Right renal cortex interstitium (tissue), 3 donors: ENCODE results near the gene FBXL19. TPM values are rescaled to one million over a fixed set of nuclear protein-coding genes. Genes with fewer than 3 reads are reported as not detected.
"Not testable (repeated sequence)": the region's sequence is repeated elsewhere in the genome, so short reads cannot be mapped to it uniquely, and the experiment has no call there.

Experiments used
- DNase-seq, 3 donors: peaks; one replicate each; pipeline ENCODE4 v3.0.0-alpha.2; 2013; ENCODE audit warnings: low read depth in 3 of 3, low spot score in 2 of 3
- polyA plus RNA-seq, 3 donors: library from polyadenylated mRNA; unstranded; fragments of 120-200 nt; gene quantifications; one replicate each; pipeline ENCODE4 v1.2.1, GENCODE V29; 2013; ENCODE audit not compliant: insufficient read length in 3 of 3

The FBXL19 gene
- polyA plus RNA-seq, 3 donors: 16.1 to 20.5 (median 18.0) TPM

GRCh38 chr16:30921748-30922419 is 1.5 kb upstream of the FBXL19 start:
- peak; percentile 93 to 94 (median 94) for DNase-seq

GRCh38 chr16:30922420-30922959 is 882 bp upstream of the FBXL19 start:
- peak; percentile 98 to 99 (median 99) for DNase-seq

GRCh38 chr16:30922960-30923535 is 324 bp upstream of the FBXL19 start:
- DNase-seq: peak; percentile 100

- no peak for DNase-seq
Observed at GRCh38 chr16:30924076-30924912, 922 bp downstream of the FBXL19 start.

- DNase-seq: no peak
Observed at GRCh38 chr16:30924913-30925631, 1.7 kb downstream of the FBXL19 start.

- no peak for DNase-seq
Observed at GRCh38 chr16:30925632-30925987, 2.2 kb downstream of the FBXL19 start.

GRCh38 chr16:30925995-30926811 is 2.8 kb downstream of the FBXL19 start:
- DNase-seq: no peak

GRCh38 chr16:30926937-30927788 is 3.8 kb downstream of the FBXL19 start:
- DNase-seq: no peak

GRCh38 chr16:30927789-30928378 is 4.5 kb downstream of the FBXL19 start:
- DNase-seq: peak in 2 of 3 donors; percentile 65 to 73

- DNase-seq: no peak
Observed at GRCh38 chr16:30928390-30928789, 5.0 kb downstream of the FBXL19 start.

GRCh38 chr16:30929167-30929566 is 5.8 kb downstream of the FBXL19 start:
- no peak for DNase-seq

- no peak for DNase-seq
Observed at GRCh38 chr16:30930160-30930571, 6.8 kb downstream of the FBXL19 start.

GRCh38 chr16:30931068-30931650 is 7.8 kb downstream of the FBXL19 start:
- no peak for DNase-seq

- DNase-seq: no peak
Observed at GRCh38 chr16:30934827-30935557, 11.6 kb downstream of the FBXL19 start.

GRCh38 chr16:30937692-30938091 is 14.3 kb downstream of the FBXL19 start:
- DNase-seq: no peak

- DNase-seq: not testable (repeated sequence)
Observed at GRCh38 chr16:30939571-30939970, 16.2 kb downstream of the FBXL19 start.

- no peak for DNase-seq
Observed at GRCh38 chr16:30941600-30942425, 18.4 kb downstream of the FBXL19 start.
